SK-N-SH (cell line): ENCODE data around the gene KCNAB1. TPM values are rescaled to one million over a fixed set of nuclear protein-coding genes. Genes with fewer than 3 reads are reported as not detected.

ENCODE experiments used
- CTCF ChIA-PET: fragments of 300-600, 350-600 bp; formaldehyde crosslinking; extraction: SDS; loops from one replicate; lab custom pipeline; 2021; lab: Yijun Ruan, JAX
- POLR2A ChIA-PET: fragments of 350-600 bp; sonication (Branson Sonifier 250); formaldehyde crosslinking; extraction: SDS; loops from one replicate; lab custom pipeline; 2020; ENCODE audit warnings: antibody characterized with exemption, inconsistent platforms; lab: Yijun Ruan, JAX
- DNase-seq: peaks from one replicate; pipeline ENCODE4 v3.0.0; 2012
- H2AFZ ChIP-seq: fragments of 200-600 bp; sonication (generic); 2 replicates; pipeline ENCODE4 v1.8.1; 2016; ENCODE audit warnings: antibody characterized with exemption, mild to moderate bottlenecking, low read depth
- H3F3A ChIP-seq: fragments of 200-600 bp; sonication (generic); replicated peaks from 2 replicates; pipeline ENCODE3; 2016; ENCODE audit warnings: antibody characterized with exemption, mild to moderate bottlenecking; ENCODE audit not compliant: insufficient read depth
- H3K27ac ChIP-seq, 2 experiments: fragments of 200-500 bp in 1 of 2; fragments of 200-600 bp in 1 of 2; sonication (Bioruptor generic) in 1 of 2; sonication (generic), shearing (Covaris generic) in 1 of 2; 2 replicates each; pipeline versions ENCODE4 v1.5.1 to v1.6.1; 2014 to 2016; ENCODE audit warnings: low read depth in 2 of 2, inconsistent platforms in 1 of 2, low read length in 1 of 2, mild to moderate bottlenecking in 1 of 2, mixed read lengths in 1 of 2
- H3K27me3 ChIP-seq: fragments of 200-600 bp; sonication (generic), shearing (Covaris generic); 2 replicates; pipeline ENCODE4 v1.6.1; 2016; ENCODE audit warnings: mixed run types; ENCODE audit not compliant: insufficient read depth
- H3K36me3 ChIP-seq, 2 experiments: fragments of 200-500 bp in 1 of 2; fragments of 200-600 bp in 1 of 2; sonication (Bioruptor generic) in 1 of 2; sonication (generic) in 1 of 2; replicated peaks in 1 of 2; 2 replicates each; pipeline versions ENCODE3 to v1.5.1; 2014 to 2016; ENCODE audit warnings: low read length in 1 of 2, mild to moderate bottlenecking in 1 of 2; ENCODE audit not compliant: insufficient read depth in 2 of 2, control insufficient read depth in 1 of 2
- H3K4me1 ChIP-seq, 2 experiments: fragments of 200-500 bp in 1 of 2; fragments of 200-600 bp in 1 of 2; sonication (Bioruptor generic) in 1 of 2; sonication (generic), shearing (Covaris generic) in 1 of 2; 2 replicates each; pipeline versions ENCODE4 v1.5.1 to v1.6.1; 2014 to 2016; ENCODE audit warnings: low read depth in 1 of 2, low read length in 1 of 2, mixed run types in 1 of 2; ENCODE audit not compliant: insufficient read depth in 2 of 2, control insufficient read depth in 1 of 2
- H3K4me2 ChIP-seq: fragments of 200-600 bp; sonication (generic), shearing (Covaris generic); 2 replicates; pipeline ENCODE4 v1.6.1; 2017; ENCODE audit warnings: mixed run types
- H3K4me3 ChIP-seq, 2 experiments: fragments of 200-500 bp in 1 of 2; fragments of 200-600 bp in 1 of 2; sonication (Bioruptor generic) in 1 of 2; sonication (generic), shearing (Covaris generic) in 1 of 2; 2 replicates each; pipeline versions ENCODE4 v1.5.1 to v1.8.1; 2014 to 2016; ENCODE audit warnings: low read depth in 2 of 2, inconsistent platforms in 1 of 2, low read length in 1 of 2, mild to moderate bottlenecking in 1 of 2, mixed read lengths in 1 of 2, moderate library complexity in 1 of 2
- H3K79me2 ChIP-seq: fragments of 200-600 bp; sonication (generic); 2 replicates; pipeline ENCODE4 v1.8.1; 2017; ENCODE audit warnings: mild to moderate bottlenecking; ENCODE audit not compliant: insufficient read depth
- H3K9ac ChIP-seq: fragments of 200-600 bp; sonication (generic); 2 replicates; pipeline ENCODE4 v1.6.1; 2017; ENCODE audit warnings: mixed run types
- H3K9me2 ChIP-seq: fragments of 200-600 bp; sonication (generic); 2 replicates; pipeline ENCODE4 v1.6.1; 2017; ENCODE audit warnings: mixed run types
- H3K9me3 ChIP-seq: fragments of 200-600 bp; sonication (generic); 2 replicates; pipeline ENCODE4 v1.6.1; 2017; ENCODE audit warnings: mixed run types, mild to moderate bottlenecking, moderate library complexity
- H4K20me1 ChIP-seq: fragments of 200-600 bp; sonication (generic); 2 replicates; pipeline ENCODE4 v1.6.1; 2017; ENCODE audit warnings: mild to moderate bottlenecking, mixed run types; ENCODE audit not compliant: insufficient read depth
- EP300 ChIP-seq, 2 experiments: IDR thresholded peaks; 2 replicates each; pipeline versions ENCODE4 v1.4.0 to v1.6.1; 2012; ENCODE audit warnings: borderline replicate concordance in 1 of 2, low read depth in 1 of 2, low read length in 1 of 2
- FOXJ3 ChIP-seq: sonication (generic); formaldehyde crosslinking; IDR thresholded peaks from 2 replicates; pipeline ENCODE4 v1.5.1; 2020; ENCODE audit warnings: mild to moderate bottlenecking, missing genetic modification reagents
- GATA2 ChIP-seq: sonication (generic); formaldehyde crosslinking; IDR thresholded peaks from 2 replicates; pipeline ENCODE4 v1.5.0; 2020; ENCODE audit warnings: mild to moderate bottlenecking, missing genetic modification reagents
- MEF2A ChIP-seq: IDR thresholded peaks from 2 replicates; pipeline ENCODE4 v1.4.0; 2012; ENCODE audit warnings: low read depth, borderline replicate concordance
- MXI1 ChIP-seq: IDR thresholded peaks from 2 replicates; pipeline ENCODE4 v1.6.1; 2012; ENCODE audit warnings: mild to moderate bottlenecking, low read depth, low read length, improper control_type of control experiment
- RAD21 ChIP-seq: IDR thresholded peaks from 2 replicates; pipeline ENCODE4 v1.6.1; 2012; ENCODE audit warnings: mild to moderate bottlenecking, low read length
- WGBS: methylation state at CpG from one replicate; pipeline ENCODE4 v1.1.6; 2017; ENCODE audit warnings: low lambda C conversion rate; 5-methylcytosine and 5-hydroxymethylcytosine counted together
- polyA plus RNA-seq, 3 experiments: library from polyadenylated mRNA; depleted of rRNA; stranded (reverse); fragments of >200 nt; gene quantifications; 2 replicates each; pipeline ENCODE4 v1.2.3, GENCODE V29; 2012
- TF ChIP-seq, protein P1 (sequence below): IDR thresholded peaks from 2 replicates; pipeline ENCODE4 v1.6.1; 2012; ENCODE audit warnings: mild to moderate bottlenecking, low read depth, low read length, moderate library complexity

KCNAB1 gene
- polyA plus RNA-seq, 1 of the 3 experiments (the other 2 are of a cell fraction) = 82.1 TPM

DNA sequence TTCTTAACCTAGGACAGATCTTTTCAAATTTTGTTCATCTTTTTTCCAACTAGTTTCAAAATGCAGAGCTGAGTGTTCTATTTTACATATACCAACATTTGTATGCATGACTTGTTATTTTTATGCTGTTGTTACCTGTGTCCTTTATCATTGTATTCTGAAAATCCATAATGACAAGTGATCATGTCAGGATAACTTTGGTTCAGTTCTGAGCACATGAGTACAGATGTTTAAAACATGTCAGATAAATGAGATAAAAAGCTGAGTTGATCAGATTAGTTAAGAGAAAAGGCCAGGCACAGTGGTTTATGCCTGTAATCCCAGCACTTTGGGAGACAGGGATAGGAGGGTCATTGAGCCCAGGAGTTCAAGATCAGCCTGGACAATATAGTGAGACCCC, 229.6 kb downstream of the KCNAB1 start:
- no peaks in the 10 kb centered on the region; a peak in 2 of 4 replicates for H3K4me1 ChIP-seq
- peak overlapping the region in 1 of 2 experiments; percentile 23; a peak in 2 of 4 replicates for H3K27ac ChIP-seq
- CTCF ChIA-PET = interaction anchor here (1.1 to 1.6 kb wide), 2 partner anchors 20 to 100 kb away, joined by 3 read pairs; no protein-coding TSS in a partner anchor
- no peak overlapping the region for H3K9ac ChIP-seq
- H3F3A ChIP-seq = peaks cover 16% of the 10 kb centered on the region
- no peak for DNase-seq
- H3K9me2 ChIP-seq = no peaks in the 10 kb centered on the region
- POLR2A ChIA-PET = no interaction called here
- no peak overlapping the region for H3K4me2 ChIP-seq
- no peak for TF ChIP-seq MXI1
- TF ChIP-seq EP300 (IDR thresholded peaks at IDR 0.05; ENCODE audit: borderline replicate concordance in 1 of 2, low read depth in 1 of 2, low read length in 1 of 2) = peak in 1 of 2 experiments; percentile 28; a peak in 1 of 4 replicates
- TF ChIP-seq GATA2 (CRISPR knock-in tag) = peak; percentile 75
- TF ChIP-seq RAD21 = no peak
- TF ChIP-seq MEF2A = no peak
- TF ChIP-seq, protein P1, sequence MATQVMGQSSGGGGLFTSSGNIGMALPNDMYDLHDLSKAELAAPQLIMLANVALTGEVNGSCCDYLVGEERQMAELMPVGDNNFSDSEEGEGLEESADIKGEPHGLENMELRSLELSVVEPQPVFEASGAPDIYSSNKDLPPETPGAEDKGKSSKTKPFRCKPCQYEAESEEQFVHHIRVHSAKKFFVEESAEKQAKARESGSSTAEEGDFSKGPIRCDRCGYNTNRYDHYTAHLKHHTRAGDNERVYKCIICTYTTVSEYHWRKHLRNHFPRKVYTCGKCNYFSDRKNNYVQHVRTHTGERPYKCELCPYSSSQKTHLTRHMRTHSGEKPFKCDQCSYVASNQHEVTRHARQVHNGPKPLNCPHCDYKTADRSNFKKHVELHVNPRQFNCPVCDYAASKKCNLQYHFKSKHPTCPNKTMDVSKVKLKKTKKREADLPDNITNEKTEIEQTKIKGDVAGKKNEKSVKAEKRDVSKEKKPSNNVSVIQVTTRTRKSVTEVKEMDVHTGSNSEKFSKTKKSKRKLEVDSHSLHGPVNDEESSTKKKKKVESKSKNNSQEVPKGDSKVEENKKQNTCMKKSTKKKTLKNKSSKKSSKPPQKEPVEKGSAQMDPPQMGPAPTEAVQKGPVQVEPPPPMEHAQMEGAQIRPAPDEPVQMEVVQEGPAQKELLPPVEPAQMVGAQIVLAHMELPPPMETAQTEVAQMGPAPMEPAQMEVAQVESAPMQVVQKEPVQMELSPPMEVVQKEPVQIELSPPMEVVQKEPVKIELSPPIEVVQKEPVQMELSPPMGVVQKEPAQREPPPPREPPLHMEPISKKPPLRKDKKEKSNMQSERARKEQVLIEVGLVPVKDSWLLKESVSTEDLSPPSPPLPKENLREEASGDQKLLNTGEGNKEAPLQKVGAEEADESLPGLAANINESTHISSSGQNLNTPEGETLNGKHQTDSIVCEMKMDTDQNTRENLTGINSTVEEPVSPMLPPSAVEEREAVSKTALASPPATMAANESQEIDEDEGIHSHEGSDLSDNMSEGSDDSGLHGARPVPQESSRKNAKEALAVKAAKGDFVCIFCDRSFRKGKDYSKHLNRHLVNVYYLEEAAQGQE = no peak
- H3K36me3 ChIP-seq = peaks cover 11 to 25% of the 10 kb centered on the region in 2 experiments
- no peaks in the 10 kb centered on the region for H3K9me3 ChIP-seq
- peaks cover 95% of the 10 kb centered on the region for H3K79me2 ChIP-seq
- no peak overlapping the region for H3K4me3 ChIP-seq
- H2AFZ ChIP-seq = no peak overlapping the region
- no peaks in the 10 kb centered on the region for H3K27me3 ChIP-seq
- H4K20me1 ChIP-seq = no peaks in the 10 kb centered on the region

DNA sequence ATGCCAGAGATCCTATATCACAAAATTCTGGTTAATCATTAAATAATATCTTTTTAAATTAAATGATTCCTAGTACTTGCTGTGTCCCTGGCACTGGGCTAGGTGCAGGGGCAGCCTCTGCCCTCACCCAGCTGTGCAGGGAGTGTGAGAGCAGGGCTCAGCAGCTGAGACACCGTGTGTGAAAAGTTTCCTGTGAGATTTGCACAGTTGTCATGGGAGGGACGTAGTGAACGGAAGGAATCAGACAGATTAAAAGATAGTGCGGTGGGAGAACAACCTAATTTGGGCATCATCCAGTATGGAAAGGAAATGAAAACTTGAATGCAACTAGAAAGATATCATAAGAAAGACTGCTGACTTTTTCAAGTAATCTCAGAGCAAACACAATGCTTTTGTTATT, 230.4 kb downstream of the KCNAB1 start:
- Histone ChIP-seq H3K9me2 (no peaks in the 10 kb centered on the region), H3K36me3 (peaks cover 11 to 19% of the 10 kb centered on the region in 2 experiments), H3K27ac (no peak overlapping the region), H2AFZ (no peak overlapping the region), H3F3A (peaks cover 18% of the 10 kb centered on the region), H3K4me3 (no peak overlapping the region), H3K4me2 (no peak overlapping the region; the same call in 1 of the 2 replicates), H3K9me3 (no peaks in the 10 kb centered on the region), H3K4me1 (no peaks in the 10 kb centered on the region; a peak in 2 of 4 replicates), H3K79me2 (peaks cover 95% of the 10 kb centered on the region), H3K9ac (no peak overlapping the region), H4K20me1 (no peaks in the 10 kb centered on the region)
- CTCF ChIA-PET = interaction anchor here (0.9 to 1.6 kb wide), 2 partner anchors 22 to 99 kb away, joined by 3 read pairs; no protein-coding TSS in a partner anchor
- 80% methylated on average over 4 of the region's 4 CpGs for WGBS
- DNase-seq = no peak
- POLR2A ChIA-PET = no interaction called here
- no peak for TF ChIP-seq FOXJ3 (CRISPR knock-in tag)
- TF ChIP-seq, all 33 proteins: peak for 0
- no peaks in the 10 kb centered on the region for H3K27me3 ChIP-seq
